Measurements from ENCODE around the gene SMIM24. TPM values are rescaled to one million over a fixed set of nuclear protein-coding genes. Genes with fewer than 3 reads are reported as not detected.

SMIM24 gene
- total RNA-seq, 1 experiment from 2014 or later = 0.36 TPM

DNA sequence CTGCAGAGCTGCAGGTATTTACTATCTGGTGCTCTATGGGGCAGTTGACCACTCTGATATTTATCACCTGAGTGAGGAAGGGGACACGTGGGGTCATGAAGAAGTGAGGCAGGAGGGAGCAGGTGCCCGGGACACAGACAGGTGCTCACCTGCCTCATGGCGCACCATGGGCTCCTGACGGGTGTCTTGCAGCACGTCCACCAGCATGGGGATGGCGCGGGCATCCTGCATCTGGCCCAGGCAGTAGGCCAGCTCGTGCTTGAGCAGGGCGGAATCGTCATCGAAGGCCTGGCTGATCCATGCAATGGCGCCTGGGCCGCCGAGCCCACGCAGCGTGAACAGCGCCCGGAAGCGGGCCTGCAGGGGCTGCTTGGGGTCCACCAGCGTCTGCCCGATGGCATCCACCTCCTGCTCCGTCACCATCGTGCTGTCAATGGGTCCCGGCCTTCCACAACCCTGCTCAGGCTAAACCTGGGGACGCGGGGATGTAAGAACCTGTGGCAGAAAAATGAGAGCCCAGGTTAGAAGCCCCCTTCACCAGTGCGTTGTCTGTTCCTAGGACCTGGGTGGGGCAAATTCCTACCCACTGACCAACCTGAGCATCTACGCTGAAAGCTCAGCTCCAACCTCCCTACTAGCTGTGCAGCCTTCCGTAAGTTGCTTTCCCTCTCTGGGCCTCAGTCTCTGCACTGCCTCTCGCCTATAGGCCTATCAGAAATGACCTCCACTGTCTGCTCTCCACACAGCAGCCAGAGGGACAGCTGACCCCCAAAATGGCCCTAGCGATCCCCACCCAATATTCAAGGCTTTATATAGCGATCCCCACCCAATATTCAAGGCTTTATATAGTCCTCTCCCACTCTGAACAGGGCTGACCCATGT is 16.3 kb upstream of the SMIM24 start:
- CTCF ChIA-PET = no interaction called here

DNA sequence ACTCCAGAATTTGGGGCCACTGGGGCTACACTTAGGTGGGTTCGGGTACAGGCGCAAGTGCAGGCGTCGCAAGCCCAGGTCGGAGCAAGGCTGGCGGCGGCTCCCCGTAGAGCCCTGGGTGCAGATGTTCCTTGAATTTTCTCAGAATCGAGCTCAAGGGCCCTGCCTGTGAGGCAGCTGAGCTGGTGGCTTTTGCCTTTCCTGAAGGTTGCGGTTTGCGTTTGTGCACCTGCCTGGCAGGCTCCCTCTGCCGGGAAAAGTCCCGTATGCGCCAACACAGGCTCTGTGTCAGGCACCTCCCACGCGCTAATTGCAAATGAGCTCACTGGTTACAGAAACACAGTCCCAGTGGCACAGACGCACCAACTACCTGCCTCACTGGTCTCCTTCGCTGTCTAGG is 14.2 kb upstream of the SMIM24 start:
- no peak overlapping the region for H3K27ac ChIP-seq (ENCODE audit: low read length)
- BruUV-seq (replicated peaks) = no TSS peak
- TF ChIP-seq, protein P1, sequence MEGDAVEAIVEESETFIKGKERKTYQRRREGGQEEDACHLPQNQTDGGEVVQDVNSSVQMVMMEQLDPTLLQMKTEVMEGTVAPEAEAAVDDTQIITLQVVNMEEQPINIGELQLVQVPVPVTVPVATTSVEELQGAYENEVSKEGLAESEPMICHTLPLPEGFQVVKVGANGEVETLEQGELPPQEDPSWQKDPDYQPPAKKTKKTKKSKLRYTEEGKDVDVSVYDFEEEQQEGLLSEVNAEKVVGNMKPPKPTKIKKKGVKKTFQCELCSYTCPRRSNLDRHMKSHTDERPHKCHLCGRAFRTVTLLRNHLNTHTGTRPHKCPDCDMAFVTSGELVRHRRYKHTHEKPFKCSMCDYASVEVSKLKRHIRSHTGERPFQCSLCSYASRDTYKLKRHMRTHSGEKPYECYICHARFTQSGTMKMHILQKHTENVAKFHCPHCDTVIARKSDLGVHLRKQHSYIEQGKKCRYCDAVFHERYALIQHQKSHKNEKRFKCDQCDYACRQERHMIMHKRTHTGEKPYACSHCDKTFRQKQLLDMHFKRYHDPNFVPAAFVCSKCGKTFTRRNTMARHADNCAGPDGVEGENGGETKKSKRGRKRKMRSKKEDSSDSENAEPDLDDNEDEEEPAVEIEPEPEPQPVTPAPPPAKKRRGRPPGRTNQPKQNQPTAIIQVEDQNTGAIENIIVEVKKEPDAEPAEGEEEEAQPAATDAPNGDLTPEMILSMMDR (conservative IDR thresholded peaks at IDR 0.05; ENCODE audit: low read depth, low read length) = no peak
- TF ChIP-seq EZH2phosphoT487 (IDR thresholded peaks at IDR 0.05; ENCODE audit: borderline replicate concordance, low read length) (no peak), EZH2 (IDR thresholded peaks at IDR 0.05; ENCODE audit: low read length, unreplicated experiment) (no peak)

More for the DNA sequence above, 16.3 kb upstream of the SMIM24 start:
- no peak overlapping the region for H3K27ac ChIP-seq (ENCODE audit: low read length)
- no peak overlapping the region for H3K9ac ChIP-seq (ENCODE audit: low read length)
- no peaks in the 10 kb centered on the region for H3K9me2 ChIP-seq (replicated peaks; ENCODE audit: low read length)
- intact Hi-C loops (cut with micrococcal nuclease) = no loop called here
- POLR2A ChIA-PET (ENCODE audit: unreplicated experiment) = no interaction called here
- H3K79me2 ChIP-seq (ENCODE audit: low read length) = peaks cover 33% of the 10 kb centered on the region
- BruUV-seq (replicated peaks) = no TSS peak
- DNase-seq (no peak), ATAC-seq (no peak)
- no peak overlapping the region for H3K4me2 ChIP-seq (ENCODE audit: low read length)
- H3K4me3 ChIP-seq (ENCODE audit: low read length) = no peak overlapping the region
- no peaks in the 10 kb centered on the region for H4K20me1 ChIP-seq (ENCODE audit: low read length)
- H3K4me1 ChIP-seq (ENCODE audit: insufficient read depth, low read length) = 0 out of 2 replicates have a peak, but pooled peaks cover 10% of the 10 kb centered on the region
- no peak overlapping the region for H2AFZ ChIP-seq (ENCODE audit: low read length)
- no peaks in the 10 kb centered on the region for H3K9me3 ChIP-seq (ENCODE audit: low read length)
- TF ChIP-seq EZH2 (IDR thresholded peaks at IDR 0.05; ENCODE audit: low read length, unreplicated experiment) (no peak), EZH2phosphoT487 (IDR thresholded peaks at IDR 0.05; ENCODE audit: borderline replicate concordance, low read length) (no peak)
- TF ChIP-seq, protein P1 (conservative IDR thresholded peaks at IDR 0.05; ENCODE audit: low read depth, low read length) = no peak
- H3F3A ChIP-seq (ENCODE audit: low read length, unreplicated experiment) = no peaks in the 10 kb centered on the region
- H3K27me3 ChIP-seq (ENCODE audit: low read length) = no peaks in the 10 kb centered on the region
- H3K36me3 ChIP-seq (ENCODE audit: low read depth, low read length) = no peaks in the 10 kb centered on the region; the same call in 1 of the 2 replicates

DNA sequence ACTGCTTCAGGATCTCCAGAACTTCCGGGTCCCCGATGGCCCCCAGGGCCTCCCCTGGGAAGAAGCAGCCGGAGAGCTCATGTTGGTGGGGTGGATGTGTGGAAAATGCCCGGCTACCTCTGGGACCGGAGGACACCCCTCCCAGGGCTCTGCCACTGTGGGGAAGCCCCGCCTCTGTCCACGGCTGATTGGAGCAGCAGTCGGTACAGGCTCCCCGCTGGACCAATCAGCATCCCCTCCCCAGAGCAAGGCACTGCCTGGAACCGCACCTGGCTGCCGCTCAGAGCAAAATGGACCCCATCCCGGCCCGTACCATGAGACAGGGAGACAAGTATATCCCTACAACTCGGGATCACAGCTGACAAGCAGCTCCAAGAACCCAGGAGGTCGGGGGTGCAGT is 13.7 kb upstream of the SMIM24 start:
- no peaks in the 10 kb centered on the region for H3K9me2 ChIP-seq (replicated peaks; ENCODE audit: low read length)
- no TSS peak for BruUV-seq (replicated peaks)
- no peak overlapping the region for H3K4me3 ChIP-seq (ENCODE audit: low read length)
- no peaks in the 10 kb centered on the region for H3F3A ChIP-seq (ENCODE audit: low read length, unreplicated experiment)
- H3K27ac ChIP-seq (ENCODE audit: low read length) = no peak overlapping the region
- ATAC-seq = peak; percentile 50
- POLR2A ChIA-PET (ENCODE audit: unreplicated experiment) = no interaction called here
- H3K9ac ChIP-seq (ENCODE audit: low read length) = no peak overlapping the region
- H3K4me2 ChIP-seq (ENCODE audit: low read length) = no peak overlapping the region
- TF ChIP-seq EZH2 (IDR thresholded peaks at IDR 0.05; ENCODE audit: low read length, unreplicated experiment) = no peak
- TF ChIP-seq, protein P1 (conservative IDR thresholded peaks at IDR 0.05; ENCODE audit: low read depth, low read length) = no peak
- no peak for TF ChIP-seq EZH2phosphoT487 (IDR thresholded peaks at IDR 0.05; ENCODE audit: borderline replicate concordance, low read length)
- H2AFZ ChIP-seq (ENCODE audit: low read length) = no peak overlapping the region
- intact Hi-C loops (cut with micrococcal nuclease) = no loop called here
- no peaks in the 10 kb centered on the region for H4K20me1 ChIP-seq (ENCODE audit: low read length)
- no peak for DNase-seq
- no peaks in the 10 kb centered on the region for H3K9me3 ChIP-seq (ENCODE audit: low read length)
- 0 out of 2 replicates have a peak, but pooled peaks cover 2% of the 10 kb centered on the region for H3K4me1 ChIP-seq (ENCODE audit: insufficient read depth, low read length)
- CTCF ChIA-PET = no interaction called here
- no peaks in the 10 kb centered on the region; the same call in 1 of the 2 replicates for H3K36me3 ChIP-seq (ENCODE audit: low read depth, low read length)
- peaks cover 19% of the 10 kb centered on the region for H3K79me2 ChIP-seq (ENCODE audit: low read length)
- H3K27me3 ChIP-seq (ENCODE audit: low read length) = no peaks in the 10 kb centered on the region

More for the DNA sequence above, 14.2 kb upstream of the SMIM24 start:
- H3K36me3 ChIP-seq (ENCODE audit: low read depth, low read length) = no peaks in the 10 kb centered on the region; the same call in 1 of the 2 replicates
- H3K79me2 ChIP-seq (ENCODE audit: low read length) = peaks cover 24% of the 10 kb centered on the region
- H3K4me1 ChIP-seq (ENCODE audit: insufficient read depth, low read length) = 0 out of 2 replicates have a peak, but pooled peaks cover 7% of the 10 kb centered on the region
- intact Hi-C loops (cut with micrococcal nuclease) = no loop called here
- H3K27me3 ChIP-seq (ENCODE audit: low read length) = no peaks in the 10 kb centered on the region
- CTCF ChIA-PET = no interaction called here
- no peaks in the 10 kb centered on the region for H4K20me1 ChIP-seq (ENCODE audit: low read length)
- no peak overlapping the region for H2AFZ ChIP-seq (ENCODE audit: low read length)
- DNase-seq = no peak
- H3K9ac ChIP-seq (ENCODE audit: low read length) = no peak overlapping the region
- no peaks in the 10 kb centered on the region for H3F3A ChIP-seq (ENCODE audit: low read length, unreplicated experiment)
- POLR2A ChIA-PET (ENCODE audit: unreplicated experiment) = no interaction called here
- no peak overlapping the region for H3K4me3 ChIP-seq (ENCODE audit: low read length)
- no peaks in the 10 kb centered on the region for H3K9me2 ChIP-seq (replicated peaks; ENCODE audit: low read length)
- no peaks in the 10 kb centered on the region for H3K9me3 ChIP-seq (ENCODE audit: low read length)
- H3K4me2 ChIP-seq (ENCODE audit: low read length) = no peak overlapping the region
- ATAC-seq = no peak

Measured in PC-3 (cell line).